ENCODE data around the gene LRMDA. TPM values are rescaled to one million over a fixed set of nuclear protein-coding genes. Genes with fewer than 3 reads are reported as not detected.
A peak's percentile ranks its signal among the peaks of the same experiment; 100 is the strongest.

LRMDA gene
- polyA plus RNA-seq, 3 donors, result 39.8 to 59.6 (median 56.4) TPM

- H3K4me1 ChIP-seq (ENCODE audit: control insufficient read depth in 1 of 2, insufficient read depth in 2 of 2, low read length in 2 of 2), result peaks cover 13 to 14% of the 10 kb centered on the region in 2 donors
- Mint-ChIP-seq H3K36me3 (peaks cover 13% of the 10 kb centered on the region in 2 donors), H3K4me1 (peaks cover 17% of the 10 kb centered on the region), H3K27me3 (ENCODE audit: low read depth in 3 of 3) (peaks cover 0 to 2% (median 0%) of the 10 kb centered on the region in 3 donors), H3K4me3 (no peak overlapping the region), H3K9me3 (peaks cover 0 to 2% (median 0%) of the 10 kb centered on the region in 7 donors), H3K27ac (peak overlapping the region in 2 of 7 donors; percentile 3 to 84)
- no peak overlapping the region for H3K9ac ChIP-seq (ENCODE audit: insufficient read depth, low read length, poor library complexity, severe bottlenecking)
- H3K27ac ChIP-seq (ENCODE audit: low read depth in 1 of 2, low read length in 2 of 2), result no peak overlapping the region
- peaks cover 40% of the 10 kb centered on the region for H4K20me1 ChIP-seq (ENCODE audit: insufficient read depth, low read length)
- no peak for DNase-seq
- no peak overlapping the region for H2AFZ ChIP-seq (ENCODE audit: insufficient read depth, low read depth, low read length, poor library complexity, severe bottlenecking)
- H3K36me3 ChIP-seq (replicated peaks in 1 of 2; ENCODE audit: control insufficient read depth in 1 of 2, insufficient read depth in 2 of 2, low read length in 2 of 2), result peaks cover 0 to 35% of the 10 kb centered on the region in 2 donors
- peaks cover 82% of the 10 kb centered on the region for H3K79me2 ChIP-seq (ENCODE audit: insufficient read depth, low read length)
- H3K9me3 ChIP-seq (replicated peaks in 1 of 2; ENCODE audit: control insufficient read depth in 1 of 2, insufficient read depth in 1 of 2, low read length in 2 of 2), result no peaks in the 10 kb centered on the region
- H3K4me3 ChIP-seq (replicated peaks in 1 of 3; ENCODE audit: low read depth in 2 of 3, low read length in 3 of 3), result no peak overlapping the region
- no peaks in the 10 kb centered on the region for H3K27me3 ChIP-seq (ENCODE audit: control insufficient read depth in 2 of 2, insufficient read depth in 2 of 2, low read length in 2 of 2)
- no peak for TF ChIP-seq CTCF (IDR thresholded peaks at IDR 0.05)
- intact Hi-C loops (cut with micrococcal nuclease), result no loop called here
- no peak overlapping the region for H3K4me2 ChIP-seq (replicated peaks; ENCODE audit: extremely low read depth, low read length, poor library complexity, severe bottlenecking)
Measured at GRCh38 chr10:75476569-75476968, 45.1 kb downstream of the LRMDA start.

- H3K4me2 ChIP-seq (replicated peaks; ENCODE audit: extremely low read depth, low read length, poor library complexity, severe bottlenecking), result no peak overlapping the region
- intact Hi-C loops (cut with micrococcal nuclease), result no loop called here
Measured at GRCh38 chr10:75476985-75477384, 45.6 kb downstream of the LRMDA start.

More at GRCh38 chr10:75476985-75477384, 45.6 kb downstream of the LRMDA start:
- peaks cover 0 to 2% (median 0%) of the 10 kb centered on the region in 3 donors for H3K27me3 Mint-ChIP-seq (ENCODE audit: low read depth in 3 of 3)
- H3K36me3 Mint-ChIP-seq, result peaks cover 13% of the 10 kb centered on the region in 2 donors
- no peaks in the 10 kb centered on the region for H3K9me3 ChIP-seq (replicated peaks in 1 of 2; ENCODE audit: control insufficient read depth in 1 of 2, insufficient read depth in 1 of 2, low read length in 2 of 2)
- no peak overlapping the region for H3K27ac Mint-ChIP-seq
- TF ChIP-seq CTCF (IDR thresholded peaks at IDR 0.05), result no peak
- DNase-seq, result no peak
- peaks cover 44% of the 10 kb centered on the region for H4K20me1 ChIP-seq (ENCODE audit: insufficient read depth, low read length)
- H3K27me3 ChIP-seq (ENCODE audit: control insufficient read depth in 2 of 2, insufficient read depth in 2 of 2, low read length in 2 of 2), result no peaks in the 10 kb centered on the region
- H3K79me2 ChIP-seq (ENCODE audit: insufficient read depth, low read length), result peaks cover 82% of the 10 kb centered on the region
- H3K9ac ChIP-seq (ENCODE audit: insufficient read depth, low read length, poor library complexity, severe bottlenecking), result no peak overlapping the region
- no peak overlapping the region for H3K27ac ChIP-seq (ENCODE audit: low read depth in 1 of 2, low read length in 2 of 2)
- peaks cover 9 to 10% of the 10 kb centered on the region in 2 donors for H3K4me1 ChIP-seq (ENCODE audit: control insufficient read depth in 1 of 2, insufficient read depth in 2 of 2, low read length in 2 of 2)
- no peak overlapping the region for H3K4me3 ChIP-seq (replicated peaks in 1 of 3; ENCODE audit: low read depth in 2 of 3, low read length in 3 of 3)
- no peak overlapping the region for H2AFZ ChIP-seq (ENCODE audit: insufficient read depth, low read depth, low read length, poor library complexity, severe bottlenecking)
- H3K9me3 Mint-ChIP-seq, result peaks cover 0 to 2% (median 0%) of the 10 kb centered on the region in 7 donors
- no peak overlapping the region for H3K4me3 Mint-ChIP-seq
- peaks cover 12% of the 10 kb centered on the region for H3K4me1 Mint-ChIP-seq
- WGBS (ENCODE audit: insufficient coverage), result no CpG with 5 or more reads among the region's 3 CpGs
- H3K36me3 ChIP-seq (replicated peaks in 1 of 2; ENCODE audit: control insufficient read depth in 1 of 2, insufficient read depth in 2 of 2, low read length in 2 of 2), result peaks cover 0 to 35% of the 10 kb centered on the region in 2 donors

Data from CD14-positive monocyte (primary cell).